H1 (cell line): ENCODE data around the gene CD40LG. TPM values are rescaled to one million over a fixed set of nuclear protein-coding genes. Genes with fewer than 3 reads are reported as not detected.

Source experiments
- CTCF ChIA-PET: fragments of 300-600 bp; sonication (Branson Sonifier 250); formaldehyde crosslinking; loops from one replicate; lab custom pipeline; 2021; ENCODE audit not compliant: partially characterized antibody; lab: Charles Lee
- POLR2A ChIA-PET: fragments of 300-600 bp; sonication (Branson Sonifier 250); formaldehyde crosslinking; loops from one replicate; lab custom pipeline; 2021; ENCODE audit warnings: inconsistent platforms; ENCODE audit not compliant: partially characterized antibody; lab: Charles Lee
- DNase-seq, 2 experiments: peaks; one replicate each; pipeline versions ENCODE4 v3.0.0 to v3.0.0-alpha.2; 2010 to 2022; ENCODE audit warnings: low spot score in 2 of 2, low read depth in 1 of 2, mixed read lengths in 1 of 2
- FAIRE-seq: peaks from 2 replicates; lab custom pipeline; 2011; peaks lifted over from hg19 to GRCh38; lab: Jason Lieb, UNC
- H2AFZ ChIP-seq: 2 replicates; pipeline ENCODE4 v1.8.1; 2012; ENCODE audit warnings: low read length, inconsistent platforms
- H2AK5ac ChIP-seq: 2 replicates; pipeline ENCODE4 v1.6.1; 2013; ENCODE audit warnings: low read depth, low read length
- H2BK120ac ChIP-seq: replicated peaks from 2 replicates; pipeline ENCODE3; 2013; ENCODE audit warnings: low read depth, low read length, inconsistent platforms
- H2BK12ac ChIP-seq: 2 replicates; pipeline ENCODE4 v1.6.1; 2013; ENCODE audit warnings: low read depth, low read length
- H2BK15ac ChIP-seq: 2 replicates; pipeline ENCODE4 v1.6.1; 2013; ENCODE audit warnings: low read length
- H2BK20ac ChIP-seq: 2 replicates; pipeline ENCODE4 v1.6.1; 2013; ENCODE audit warnings: low read length
- H2BK5ac ChIP-seq: 2 replicates; pipeline ENCODE4 v1.6.1; 2013; ENCODE audit warnings: low read depth, low read length
- H3K14ac ChIP-seq: 2 replicates; pipeline ENCODE4 v1.6.1; 2013; ENCODE audit warnings: inconsistent platforms; ENCODE audit not compliant: insufficient read length
- H3K18ac ChIP-seq: 2 replicates; pipeline ENCODE4 v1.6.1; 2013; ENCODE audit warnings: low read length; ENCODE audit errors: extremely low read depth
- H3K23ac ChIP-seq: 2 replicates; pipeline ENCODE4 v1.6.1; 2013; ENCODE audit warnings: inconsistent platforms; ENCODE audit not compliant: insufficient read length
- H3K23me2 ChIP-seq: 2 replicates; pipeline ENCODE4 v1.6.1; 2013; ENCODE audit warnings: low read depth, low read length
- H3K27ac ChIP-seq: 2 replicates; pipeline ENCODE4 v1.6.1; 2011; ENCODE audit warnings: low read depth, low read length, inconsistent platforms
- H3K27me3 ChIP-seq, 4 experiments: replicated peaks in 1 of 4; 1 replicate in 1 of 4; 2 replicates in 3 of 4; pipeline versions ENCODE4 v1.6.1 to v1.8.1; 2011 to 2013; ENCODE audit warnings: low read length in 3 of 4, mild to moderate bottlenecking in 3 of 4, inconsistent platforms in 2 of 4, mixed read lengths in 2 of 4, moderate library complexity in 1 of 4; ENCODE audit not compliant: control insufficient read depth in 3 of 4, insufficient read depth in 3 of 4; ENCODE audit errors: extremely low read depth in 1 of 4
- H3K36me3 ChIP-seq, 4 experiments: 2 replicates each; pipeline versions ENCODE4 v1.6.1 to v1.8.1; 2011 to 2013; ENCODE audit warnings: mild to moderate bottlenecking in 4 of 4, low read length in 3 of 4, moderate library complexity in 2 of 4, control low read depth in 1 of 4, inconsistent platforms in 1 of 4; ENCODE audit not compliant: insufficient read depth in 4 of 4, control insufficient read depth in 2 of 4
- H3K4ac ChIP-seq: replicated peaks from 2 replicates; pipeline ENCODE3; 2013; ENCODE audit warnings: low read length, low read depth, mixed read lengths, inconsistent platforms; ENCODE audit not compliant: insufficient read length
- H3K4me1 ChIP-seq, 4 experiments: replicated peaks in 1 of 4; 1 replicate in 1 of 4; 2 replicates in 3 of 4; pipeline versions ENCODE4 v1.6.1 to v1.8.1; 2011 to 2013; ENCODE audit warnings: low read length in 3 of 4, inconsistent platforms in 2 of 4, mixed read lengths in 1 of 4; ENCODE audit not compliant: insufficient read depth in 4 of 4, control insufficient read depth in 3 of 4
- H3K4me2 ChIP-seq, 2 experiments: 2 replicates each; pipeline versions ENCODE4 v1.6.1 to v1.8.1; 2011 to 2013; ENCODE audit warnings: low read depth in 2 of 2, low read length in 2 of 2, control low read depth in 1 of 2, inconsistent platforms in 1 of 2, mild to moderate bottlenecking in 1 of 2; ENCODE audit not compliant: insufficient read depth in 1 of 2
- H3K4me3 ChIP-seq, 4 experiments: fragments of 200-600, 300-600 bp in 1 of 4; sonication (generic), shearing (Covaris generic), sonication (Bioruptor Twin) in 1 of 4; 2 replicates each; pipeline versions ENCODE4 v1.5.1 to v1.8.1; 2011 to 2016; ENCODE audit warnings: low read length in 4 of 4, low read depth in 3 of 4, control low read depth in 2 of 4, inconsistent platforms in 2 of 4, mild to moderate bottlenecking in 2 of 4, mixed read lengths in 1 of 4, moderate library complexity in 1 of 4; ENCODE audit not compliant: insufficient read depth in 2 of 4; ENCODE audit errors: extremely low read depth in 1 of 4
- H3K56ac ChIP-seq: replicated peaks from 2 replicates; pipeline ENCODE3; 2013; ENCODE audit warnings: low read depth, mild to moderate bottlenecking, mixed read lengths, low read length, inconsistent platforms; ENCODE audit not compliant: insufficient read length
- H3K79me1 ChIP-seq: 2 replicates; pipeline ENCODE4 v1.6.1; 2013; ENCODE audit warnings: low read depth, low read length, control low read depth
- H3K79me2 ChIP-seq, 2 experiments: 2 replicates each; pipeline versions ENCODE4 v1.6.1 to v1.8.1; 2012 to 2013; ENCODE audit warnings: low read length in 2 of 2, mild to moderate bottlenecking in 2 of 2, inconsistent platforms in 1 of 2; ENCODE audit not compliant: insufficient read depth in 2 of 2, control insufficient read depth in 1 of 2
- H3K9ac ChIP-seq, 4 experiments: replicated peaks in 1 of 4; 1 replicate in 1 of 4; 2 replicates in 3 of 4; pipeline versions ENCODE4 v1.6.1 to v1.8.1; 2011 to 2013; ENCODE audit warnings: low read depth in 3 of 4, low read length in 3 of 4, control low read depth in 2 of 4, mild to moderate bottlenecking in 2 of 4, moderate library complexity in 2 of 4, inconsistent platforms in 1 of 4; ENCODE audit errors: extremely low read depth in 1 of 4
- H3K9me3 ChIP-seq, 2 experiments: 2 replicates each; pipeline versions ENCODE4 v1.6.1 to v1.8.1; 2012 to 2013; ENCODE audit warnings: mild to moderate bottlenecking in 2 of 2, moderate library complexity in 2 of 2, control low read depth in 1 of 2, inconsistent platforms in 1 of 2, low read depth in 1 of 2, low read length in 1 of 2, mixed read lengths in 1 of 2; ENCODE audit not compliant: insufficient read depth in 2 of 2
- H4K20me1 ChIP-seq, 2 experiments: replicated peaks in 1 of 2; 2 replicates each; pipeline versions ENCODE3 to v1.8.1; 2011 to 2013; ENCODE audit warnings: inconsistent platforms in 2 of 2, low read length in 2 of 2, mild to moderate bottlenecking in 1 of 2; ENCODE audit not compliant: insufficient read depth in 2 of 2, control insufficient read depth in 1 of 2
- H4K5ac ChIP-seq: 2 replicates; pipeline ENCODE4 v1.6.1; 2013; ENCODE audit warnings: low read length, low read depth, mixed read lengths, inconsistent platforms; ENCODE audit not compliant: insufficient read length
- H4K8ac ChIP-seq: 2 replicates; pipeline ENCODE4 v1.8.0; 2013; ENCODE audit warnings: mild to moderate bottlenecking, moderate library complexity, low read length, inconsistent platforms; ENCODE audit not compliant: insufficient read depth; ENCODE audit errors: extremely low read depth
- H4K91ac ChIP-seq: replicated peaks from 2 replicates; pipeline ENCODE3; 2013; ENCODE audit warnings: low read length, mixed read lengths, inconsistent platforms; ENCODE audit not compliant: insufficient read length
- ASH2L ChIP-seq: fragments of 200-600, 300-600 bp; sonication (generic); IDR thresholded peaks from one replicate; pipeline ENCODE4 v1.7.1; 2017; ENCODE audit warnings: low read length
- BCL11A ChIP-seq, 2 experiments: IDR thresholded peaks; one replicate each; pipeline ENCODE4 v1.6.1; 2011; ENCODE audit warnings: low read depth in 2 of 2, low read length in 2 of 2, mild to moderate bottlenecking in 2 of 2
- SIRT6 ChIP-seq: IDR thresholded peaks from one replicate; pipeline ENCODE4 v1.7.1; 2012; ENCODE audit warnings: low read length, inconsistent platforms
- SP4 ChIP-seq: IDR thresholded peaks from 2 replicates; pipeline ENCODE4 v1.6.1; 2012; ENCODE audit warnings: low read length, inconsistent platforms
- TAF7 ChIP-seq: optimal IDR thresholded peaks from 2 replicates; pipeline ENCODE3; 2011; ENCODE audit warnings: low read depth, mild to moderate bottlenecking, inconsistent platforms, low read length, moderate library complexity, borderline replicate concordance
- WGBS, 2 experiments: shearing (Covaris generic) in 1 of 2; methylation state at CpG; one replicate each; pipeline versions ENCODE4 v1.1.6 to v1.1.7; 2013 to 2015; ENCODE audit warnings: low lambda C conversion rate in 2 of 2, mixed read lengths in 2 of 2, inconsistent platforms in 1 of 2, low coverage in 1 of 2, missing lambda C conversion rate in 1 of 2; ENCODE audit not compliant: insufficient replicate concordance in 2 of 2, insufficient coverage in 1 of 2, insufficient read length in 1 of 2; ENCODE audit errors: extremely low coverage in 1 of 2, missing lambda C conversion rate in 1 of 2; 5-methylcytosine and 5-hydroxymethylcytosine counted together
- polyA plus RNA-seq, 7 experiments: library from polyadenylated mRNA; depleted of rRNA in 3 of 7; stranded (reverse) in 5 of 7; unstranded in 2 of 7; fragments of >200 nt in 5 of 7; fragments of 200-250 nt in 2 of 7; gene quantifications; 1 replicate in 5 of 7; 2 replicates in 1 of 7; 4 replicates in 1 of 7; pipeline versions ENCODE4 v1.2.1 to v1.2.3, GENCODE V29; 2011 to 2013; ENCODE audit warnings: missing spikeins in 2 of 7, mixed read lengths in 2 of 7
- total RNA-seq: library from RNA; stranded (reverse); fragmentation: NEBNext Ultra II Directional; extraction: Animal tissue kit (Norgen Biotek cat#: 25700); gene quantifications from 2 replicates; pipeline ENCODE4 v1.2.1, GENCODE V29; 2021

CD40LG gene
- total and polyA plus RNA-seq, 2 of the 8 experiments (the other 6 are each of a cell fraction or from before 2014, with no cell fraction given), result not detected

GRCh38 chrX:136598631-136599030 lies 49.3 kb upstream of the CD40LG start:
- H4K20me1 ChIP-seq, result no peaks in the 10 kb centered on the region
- CTCF ChIA-PET, result interaction anchor here (0.6 to 1.1 kb wide), 2 partner anchors 22 to 310 kb away, joined by 3 read pairs; no protein-coding TSS in a partner anchor
- no peak overlapping the region for H2BK12ac ChIP-seq
- H3K4me3 ChIP-seq, result no peak overlapping the region
- no peaks in the 10 kb centered on the region for H3K79me1 ChIP-seq
- no peak overlapping the region for H2AFZ ChIP-seq
- H3K18ac ChIP-seq, result no peak overlapping the region
- H3K4me1 ChIP-seq, result no peaks in the 10 kb centered on the region
- H2AK5ac ChIP-seq, result no peak overlapping the region
- POLR2A ChIA-PET, result interaction anchor here (1.0 kb wide), 1 partner anchor 19 kb away, joined by 3 read pairs; no protein-coding TSS in a partner anchor
- 73% methylated on average over 6 of the region's 8 CpGs; no CpG with 5 or more reads in 1 of the 2 experiments for WGBS, 2 experiments
- no peak overlapping the region for H4K91ac ChIP-seq
- FAIRE-seq (no peak), DNase-seq (no peak)
- no peak overlapping the region for H2BK5ac ChIP-seq
- H3K4me2 ChIP-seq, result no peak overlapping the region
- no peak overlapping the region for H2BK120ac ChIP-seq
- H2BK15ac ChIP-seq, result no peak overlapping the region
- H3K9ac ChIP-seq, result no peak overlapping the region
- no peaks in the 10 kb centered on the region for H3K36me3 ChIP-seq
- H3K9me3 ChIP-seq, result no peaks in the 10 kb centered on the region
- H3K4ac ChIP-seq, result no peak overlapping the region
- H3K79me2 ChIP-seq, result no peaks in the 10 kb centered on the region
- H4K8ac ChIP-seq, result no peak overlapping the region
- H3K23me2 ChIP-seq, result no peaks in the 10 kb centered on the region
- no peak for TF ChIP-seq BCL11A (IDR thresholded peaks at IDR 0.05; ENCODE audit: low read depth in 2 of 2, low read length in 2 of 2)
- no peak for TF ChIP-seq ASH2L
- no peak for TF ChIP-seq SP4
- TF ChIP-seq TAF7, result no peak
- TF ChIP-seq SIRT6, result no peak
- no peak overlapping the region for H3K23ac ChIP-seq
- H3K56ac ChIP-seq, result no peak overlapping the region
- no peak overlapping the region for H4K5ac ChIP-seq
- no peak overlapping the region for H3K27ac ChIP-seq
- H2BK20ac ChIP-seq, result no peak overlapping the region
- H3K14ac ChIP-seq, result no peak overlapping the region
- H3K27me3 ChIP-seq, result no peaks in the 10 kb centered on the region
